ENCODE results near the gene DDAH1. TPM values are rescaled to one million over a fixed set of nuclear protein-coding genes. Genes with fewer than 3 reads are reported as not detected.

DDAH1 gene
- polyA plus RNA-seq, 1 donor, result 52.8 TPM

- no peak for DNase-seq (ENCODE audit: low read depth)
Observed at GRCh38 chr1:85274969-85275453, 189.9 kb downstream of the DDAH1 start.

GRCh38 chr1:85273397-85273796 is 191.6 kb downstream of the DDAH1 start:
- no peak for DNase-seq (ENCODE audit: low read depth)

GRCh38 chr1:85268801-85269585 is 196.0 kb downstream of the DDAH1 start:
- no peak for DNase-seq (ENCODE audit: low read depth)

Other genes starting within 250 kb of the DDAH1 start
- gene C1orf52, start 205.5 kb downstream of the DDAH1 start, polyA plus RNA-seq (ENCODE audit: insufficient read length), result 23.1 TPM
- 10.6 TPM for gene BCL10, start 188.5 kb downstream of the DDAH1 start, polyA plus RNA-seq (ENCODE audit: insufficient read length)
- 58.6 TPM for gene CCN1, start 115.6 kb upstream of the DDAH1 start, polyA plus RNA-seq (ENCODE audit: insufficient read length)
- 17.2 TPM for gene ZNHIT6, start 243.3 kb upstream of the DDAH1 start, polyA plus RNA-seq (ENCODE audit: insufficient read length)

All from forelimb muscle (tissue), 1 donor.